ENCODE results near the gene B3GALNT1.

Gene B3GALNT1

DNA sequence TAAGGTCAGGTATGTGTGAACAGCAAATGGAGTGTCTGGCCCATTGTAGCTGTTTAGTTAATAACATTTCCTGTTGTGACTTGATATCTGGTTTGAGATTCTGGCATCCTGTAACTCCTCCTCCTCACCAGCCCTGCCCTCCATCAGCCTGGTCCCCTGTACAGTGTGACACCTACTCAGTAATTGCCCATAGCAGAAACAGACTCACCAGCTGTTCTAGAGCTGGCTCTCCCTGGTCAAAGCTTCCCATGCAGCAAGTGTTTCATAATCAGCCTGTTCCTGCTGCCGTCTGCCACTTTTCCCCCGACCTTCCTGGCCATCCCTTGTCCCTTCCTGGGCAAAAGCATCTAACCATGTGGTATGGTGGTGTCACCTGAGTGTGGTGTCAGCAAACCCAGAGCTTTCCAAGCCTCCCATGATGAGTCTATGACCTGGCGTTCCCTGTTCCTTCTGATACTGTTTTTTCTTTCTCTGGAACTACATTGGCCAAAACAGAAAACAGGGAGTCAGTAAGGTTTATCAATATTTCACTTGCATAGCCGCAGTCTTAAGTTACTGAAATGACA, 55.4 kb downstream of the B3GALNT1 start:
- Histone ChIP-seq H3K4me1 (ENCODE audit: control insufficient read depth, low read depth, low read length) (peaks cover 4% of the 10 kb centered on the region), H3K27ac (ENCODE audit: low read depth, low read length) (no peak overlapping the region), H3K56ac (ENCODE audit: low read length) (no peak overlapping the region), H3K4ac (ENCODE audit: low read depth, low read length) (no peak overlapping the region), H3K79me1 (ENCODE audit: low read length) (no peaks in the 10 kb centered on the region), H3K4me3 (ENCODE audit: low read length) (no peak overlapping the region), H2AK5ac (ENCODE audit: low read length) (no peak overlapping the region), H4K8ac (ENCODE audit: low read depth, low read length) (no peak overlapping the region), H2BK5ac (ENCODE audit: low read length) (no peak overlapping the region), H3K36me3 (ENCODE audit: control insufficient read depth, insufficient read depth, low read length) (no peaks in the 10 kb centered on the region), H3K23ac (ENCODE audit: low read length) (no peak overlapping the region), H3K27me3 (ENCODE audit: insufficient read depth, low read length, poor library complexity) (no peaks in the 10 kb centered on the region), H3K79me2 (ENCODE audit: control insufficient read depth, insufficient read depth, low read length) (no peaks in the 10 kb centered on the region), H4K5ac (ENCODE audit: low read length) (no peak overlapping the region), H3K9ac (ENCODE audit: low read length) (no peak overlapping the region), H3K18ac (ENCODE audit: low read length) (no peak overlapping the region), H2BK120ac (ENCODE audit: low read depth, low read length) (no peak overlapping the region), H3K4me2 (ENCODE audit: low read length) (no peak overlapping the region), H2BK15ac (replicated peaks; ENCODE audit: low read depth) (no peak overlapping the region)
- no CpG with 5 or more reads among the region's 4 CpGs for WGBS (ENCODE audit: extremely low coverage, insufficient coverage, low lambda C conversion rate)
- DNase-seq: peak; percentile 52

DNA sequence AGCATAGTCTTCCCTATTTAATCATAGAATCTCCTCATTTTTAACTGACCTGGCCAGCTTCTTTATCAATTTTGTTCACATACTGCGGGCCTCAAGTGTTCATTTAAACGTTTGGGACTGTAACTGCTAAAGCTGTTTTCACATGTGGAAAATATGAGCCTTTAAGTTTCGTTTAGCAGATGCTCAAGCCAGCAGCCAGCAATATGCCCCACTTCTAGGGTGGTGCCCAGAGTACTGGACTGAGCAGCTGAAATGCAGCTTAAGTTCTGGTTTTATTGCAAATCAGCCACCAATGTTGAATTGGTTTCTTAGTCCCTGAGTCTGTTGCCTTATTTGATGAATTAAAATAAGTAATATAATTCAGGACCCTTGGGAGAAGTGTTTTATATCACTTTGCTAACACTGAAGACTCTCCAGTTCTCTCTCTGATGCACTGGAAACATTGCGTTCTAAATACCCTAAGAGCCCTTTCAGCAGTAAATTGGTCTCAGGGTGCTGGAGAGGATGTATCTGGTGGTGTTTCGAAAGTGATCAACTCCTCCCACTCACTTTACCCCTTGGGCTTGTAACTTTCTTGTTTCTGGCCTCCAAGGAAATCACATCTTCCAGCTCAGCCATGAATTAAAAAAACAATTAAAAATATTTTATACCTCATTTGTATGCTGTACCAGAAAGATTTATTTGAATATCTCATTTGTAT, 61.7 kb downstream of the B3GALNT1 start:
- Histone ChIP-seq H3K36me3 (ENCODE audit: control insufficient read depth, insufficient read depth, low read length) (no peaks in the 10 kb centered on the region), H3K79me2 (ENCODE audit: control insufficient read depth, insufficient read depth, low read length) (no peaks in the 10 kb centered on the region), H2BK15ac (replicated peaks; ENCODE audit: low read depth) (no peak overlapping the region), H2BK120ac (ENCODE audit: low read depth, low read length) (no peak overlapping the region), H3K4me2 (ENCODE audit: low read length) (no peak overlapping the region), H3K9ac (ENCODE audit: low read length) (no peak overlapping the region), H3K56ac (ENCODE audit: low read length) (no peak overlapping the region), H3K23ac (ENCODE audit: low read length) (no peak overlapping the region), H3K79me1 (ENCODE audit: low read length) (no peaks in the 10 kb centered on the region), H3K27me3 (ENCODE audit: insufficient read depth, low read length, poor library complexity) (no peaks in the 10 kb centered on the region), H3K4me3 (ENCODE audit: low read length) (no peak overlapping the region), H2AK5ac (ENCODE audit: low read length) (no peak overlapping the region), H3K4ac (ENCODE audit: low read depth, low read length) (no peak overlapping the region), H4K8ac (ENCODE audit: low read depth, low read length) (no peak overlapping the region), H4K5ac (ENCODE audit: low read length) (no peak overlapping the region), H3K18ac (ENCODE audit: low read length) (no peak overlapping the region), H3K4me1 (ENCODE audit: control insufficient read depth, low read depth, low read length) (no peaks in the 10 kb centered on the region), H2BK5ac (ENCODE audit: low read length) (no peak overlapping the region), H3K27ac (ENCODE audit: low read depth, low read length) (no peak overlapping the region)
- WGBS (ENCODE audit: extremely low coverage, insufficient coverage, low lambda C conversion rate): no CpG with 5 or more reads among the region's 5 CpGs
- DNase-seq: no peak

DNA sequence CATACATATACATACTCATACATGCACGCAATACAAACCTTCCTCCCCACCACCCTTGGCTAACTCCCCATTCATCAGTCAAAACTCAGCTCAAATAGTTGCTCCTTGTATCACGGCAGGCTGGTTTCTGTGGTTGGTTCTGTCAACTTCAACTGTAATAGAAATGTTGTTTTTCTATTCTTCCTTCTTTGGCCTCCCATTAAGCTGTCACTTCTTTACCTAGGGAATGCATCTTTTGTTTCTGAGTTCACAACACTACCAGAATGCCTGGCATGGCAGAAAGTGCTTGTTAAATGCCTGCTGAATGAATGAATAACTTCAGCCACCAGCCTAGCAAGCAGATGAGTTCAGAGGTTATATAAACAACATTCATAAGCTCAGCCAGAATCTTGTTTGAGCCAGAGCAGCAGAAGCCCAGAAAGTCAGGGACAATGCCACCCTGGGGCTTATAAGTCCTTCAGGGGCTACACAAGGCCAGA, 63.1 kb downstream of the B3GALNT1 start:
- no peaks in the 10 kb centered on the region for H3K79me2 ChIP-seq (ENCODE audit: control insufficient read depth, insufficient read depth, low read length)
- no peak overlapping the region for H3K4ac ChIP-seq (ENCODE audit: low read depth, low read length)
- no peak overlapping the region for H3K4me2 ChIP-seq (ENCODE audit: low read length)
- no peak overlapping the region for H3K23ac ChIP-seq (ENCODE audit: low read length)
- WGBS (ENCODE audit: extremely low coverage, insufficient coverage, low lambda C conversion rate): 100% methylated on average over 1 of the region's 2 CpGs
- H2BK120ac ChIP-seq (ENCODE audit: low read depth, low read length): no peak overlapping the region
- no peak overlapping the region for H3K4me3 ChIP-seq (ENCODE audit: low read length)
- H3K56ac ChIP-seq (ENCODE audit: low read length): no peak overlapping the region
- no peak overlapping the region for H2AK5ac ChIP-seq (ENCODE audit: low read length)
- peak overlapping the region; percentile 28 for H4K8ac ChIP-seq (ENCODE audit: low read depth, low read length)
- no peaks in the 10 kb centered on the region for H3K27me3 ChIP-seq (ENCODE audit: insufficient read depth, low read length, poor library complexity)
- peak overlapping the region; percentile 68 for H3K18ac ChIP-seq (ENCODE audit: low read length)
- H2BK5ac ChIP-seq (ENCODE audit: low read length): no peak overlapping the region
- H2BK15ac ChIP-seq (replicated peaks; ENCODE audit: low read depth): no peak overlapping the region
- H4K5ac ChIP-seq (ENCODE audit: low read length): no peak overlapping the region
- no peaks in the 10 kb centered on the region for H3K36me3 ChIP-seq (ENCODE audit: control insufficient read depth, insufficient read depth, low read length)
- DNase-seq: no peak
- H3K9ac ChIP-seq (ENCODE audit: low read length): no peak overlapping the region
- H3K4me1 ChIP-seq (ENCODE audit: control insufficient read depth, low read depth, low read length): no peaks in the 10 kb centered on the region
- H3K27ac ChIP-seq (ENCODE audit: low read depth, low read length): no peak overlapping the region
- H3K79me1 ChIP-seq (ENCODE audit: low read length): no peaks in the 10 kb centered on the region

DNA sequence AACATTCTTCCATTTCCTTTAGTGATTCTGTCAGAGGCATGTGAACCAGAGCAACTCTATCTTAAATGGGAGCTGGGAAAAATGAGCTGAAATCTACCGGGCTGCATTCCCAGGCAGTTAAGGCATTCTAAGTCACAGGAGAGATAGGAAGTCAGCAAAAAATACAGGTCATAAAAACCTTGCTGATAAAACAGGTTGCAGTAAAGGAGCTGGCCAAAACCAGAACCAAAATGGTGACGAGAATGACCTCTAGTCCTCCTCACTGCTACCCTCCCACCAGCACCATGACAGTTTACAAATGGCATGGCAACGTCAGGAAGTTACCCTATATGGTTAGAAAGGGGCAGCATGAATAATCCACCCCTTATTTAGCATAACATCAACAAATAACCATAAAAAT, 66.4 kb downstream of the B3GALNT1 start:
- no peak overlapping the region for H3K4me2 ChIP-seq (ENCODE audit: low read length)
- WGBS (ENCODE audit: extremely low coverage, insufficient coverage, low lambda C conversion rate): no CpG with 5 or more reads among the region's 3 CpGs

DNA sequence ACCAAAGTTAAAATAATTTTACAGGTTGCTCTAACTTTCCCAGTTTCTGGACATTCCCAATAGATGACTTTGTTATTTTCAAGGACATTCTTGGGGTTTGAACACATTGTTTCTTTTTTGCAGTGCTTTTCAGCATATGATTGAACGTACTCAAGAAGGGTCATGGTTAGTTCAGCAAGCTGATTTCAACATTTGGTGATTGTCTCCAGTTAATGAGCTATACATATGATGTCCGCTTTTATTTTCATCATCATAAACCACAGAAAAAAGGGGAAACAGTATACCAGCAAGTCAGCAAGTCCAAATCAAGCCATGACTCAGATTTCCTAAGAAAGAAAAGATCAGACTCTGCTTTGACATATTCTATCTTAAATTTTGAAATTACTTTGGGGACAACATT, 69.4 kb downstream of the B3GALNT1 start:
- no peak overlapping the region for H4K5ac ChIP-seq (ENCODE audit: low read length)
- H3K27ac ChIP-seq (ENCODE audit: low read depth, low read length): no peak overlapping the region
- no peak overlapping the region for H4K8ac ChIP-seq (ENCODE audit: low read depth, low read length)
- no peak overlapping the region for H3K23ac ChIP-seq (ENCODE audit: low read length)
- H3K79me2 ChIP-seq (ENCODE audit: control insufficient read depth, insufficient read depth, low read length): no peaks in the 10 kb centered on the region
- no peak overlapping the region for H2BK5ac ChIP-seq (ENCODE audit: low read length)
- no peak overlapping the region for H2BK15ac ChIP-seq (replicated peaks; ENCODE audit: low read depth)
- no peaks in the 10 kb centered on the region for H3K36me3 ChIP-seq (ENCODE audit: control insufficient read depth, insufficient read depth, low read length)
- no peak overlapping the region for H3K4me3 ChIP-seq (ENCODE audit: low read length)
- H2BK120ac ChIP-seq (ENCODE audit: low read depth, low read length): no peak overlapping the region
- no peak overlapping the region for H3K9ac ChIP-seq (ENCODE audit: low read length)
- no peak overlapping the region for H2AK5ac ChIP-seq (ENCODE audit: low read length)
- H3K4me1 ChIP-seq (ENCODE audit: control insufficient read depth, low read depth, low read length): no peaks in the 10 kb centered on the region
- no peak overlapping the region for H3K4ac ChIP-seq (ENCODE audit: low read depth, low read length)
- DNase-seq: no peak
- no peaks in the 10 kb centered on the region for H3K27me3 ChIP-seq (ENCODE audit: insufficient read depth, low read length, poor library complexity)
- H3K4me2 ChIP-seq (ENCODE audit: low read length): no peak overlapping the region
- H3K56ac ChIP-seq (ENCODE audit: low read length): no peak overlapping the region
- H3K79me1 ChIP-seq (ENCODE audit: low read length): no peaks in the 10 kb centered on the region
- WGBS (ENCODE audit: extremely low coverage, insufficient coverage, low lambda C conversion rate): no CpG with 5 or more reads among the region's 2 CpGs
- H3K18ac ChIP-seq (ENCODE audit: low read length): no peak overlapping the region

More for the DNA sequence above, 66.4 kb downstream of the B3GALNT1 start:
- DNase-seq: no peak
- Histone ChIP-seq H3K9ac (ENCODE audit: low read length) (no peak overlapping the region), H3K79me2 (ENCODE audit: control insufficient read depth, insufficient read depth, low read length) (no peaks in the 10 kb centered on the region), H3K36me3 (ENCODE audit: control insufficient read depth, insufficient read depth, low read length) (no peaks in the 10 kb centered on the region), H3K27me3 (ENCODE audit: insufficient read depth, low read length, poor library complexity) (no peaks in the 10 kb centered on the region), H3K56ac (ENCODE audit: low read length) (no peak overlapping the region), H2BK15ac (replicated peaks; ENCODE audit: low read depth) (no peak overlapping the region), H2AK5ac (ENCODE audit: low read length) (no peak overlapping the region), H3K23ac (ENCODE audit: low read length) (no peak overlapping the region), H3K27ac (ENCODE audit: low read depth, low read length) (no peak overlapping the region), H2BK120ac (ENCODE audit: low read depth, low read length) (no peak overlapping the region), H3K4ac (ENCODE audit: low read depth, low read length) (no peak overlapping the region), H2BK5ac (ENCODE audit: low read length) (no peak overlapping the region), H3K4me1 (ENCODE audit: control insufficient read depth, low read depth, low read length) (no peaks in the 10 kb centered on the region), H3K79me1 (ENCODE audit: low read length) (no peaks in the 10 kb centered on the region), H4K8ac (ENCODE audit: low read depth, low read length) (no peak overlapping the region), H3K4me3 (ENCODE audit: low read length) (no peak overlapping the region), H4K5ac (ENCODE audit: low read length) (no peak overlapping the region), H3K18ac (ENCODE audit: low read length) (no peak overlapping the region)

All from mesendoderm (in vitro differentiated cells).